ENCODE data around the gene BRD3.
A peak's percentile ranks its signal among the peaks of the same experiment; 100 is the strongest.

The BRD3 gene

GRCh38 chr9:134010310-134011173 lies 57.3 kb downstream of the BRD3 start:
- no peak for DNase-seq

- DNase-seq = no peak
These were observed 60.3 kb downstream of the BRD3 start for GRCh38 chr9:134007571-134007970.

GRCh38 chr9:134007150-134007549 lies 60.7 kb downstream of the BRD3 start:
- DNase-seq = no peak

- no peak for DNase-seq
These were observed 62.4 kb downstream of the BRD3 start for GRCh38 chr9:134005381-134005780.

- DNase-seq = no peak
These were observed 62.9 kb downstream of the BRD3 start for GRCh38 chr9:134004881-134005280.

- no peak for DNase-seq
These were observed 63.5 kb downstream of the BRD3 start for GRCh38 chr9:134004131-134004873.

GRCh38 chr9:134003237-134003636 lies 64.6 kb downstream of the BRD3 start:
- no peak for DNase-seq

- DNase-seq = no peak
These were observed 65.0 kb downstream of the BRD3 start for GRCh38 chr9:134002796-134003195.

- DNase-seq = no peak
These were observed 68.0 kb downstream of the BRD3 start for GRCh38 chr9:133999851-134000265.

- no peak for DNase-seq
These were observed 68.8 kb downstream of the BRD3 start for GRCh38 chr9:133998915-133999595.

- DNase-seq = no peak
These were observed 70.2 kb downstream of the BRD3 start for GRCh38 chr9:133997584-133997983.

- DNase-seq = no peak
These were observed 71.0 kb downstream of the BRD3 start for GRCh38 chr9:133996531-133997520.

- no peak for DNase-seq
These were observed 72.6 kb downstream of the BRD3 start for GRCh38 chr9:133995012-133995896.

GRCh38 chr9:133994353-133995011 lies 73.3 kb downstream of the BRD3 start:
- DNase-seq = peak; percentile 44 to 75 (median 70)

GRCh38 chr9:133993635-133994253 lies 74.1 kb downstream of the BRD3 start:
- DNase-seq = no peak

- DNase-seq = peak; percentile 57 to 72 (median 68)
These were observed 74.8 kb downstream of the BRD3 start for GRCh38 chr9:133992780-133993634.

- peak in 2 of 4 experiments; percentile 12 to 13 for DNase-seq
These were observed 75.7 kb downstream of the BRD3 start, which contains the start of gene VAV2 for GRCh38 chr9:133991964-133992779. Gene VAV2, minus strand, starts transcription at chr9:133992324. Its CDS starts 46 bp downstream, at chr9:133992278.

Data from activated CD4-positive, CD25-positive, alpha-beta regulatory T cell (primary cell).